NCI-H146 treated with DMSO at 0.1 percent for 48 hours (cell line): ENCODE results near the gene RGS7BP.

Experiments
- DNase-seq: peaks from one replicate; lab custom pipeline; 2025; ENCODE audit not compliant: unreplicated experiment; lab: John Stamatoyannopoulos, UW

The RGS7BP gene

GRCh38 chr5:64505769-64506566 is at the start of gene RGS7BP:
Gene RGS7BP (plus strand): TSS chr5:64506015. CDS start chr5:64506625, 610 bp downstream.
- DNase-seq = peak; percentile 62

DNA sequence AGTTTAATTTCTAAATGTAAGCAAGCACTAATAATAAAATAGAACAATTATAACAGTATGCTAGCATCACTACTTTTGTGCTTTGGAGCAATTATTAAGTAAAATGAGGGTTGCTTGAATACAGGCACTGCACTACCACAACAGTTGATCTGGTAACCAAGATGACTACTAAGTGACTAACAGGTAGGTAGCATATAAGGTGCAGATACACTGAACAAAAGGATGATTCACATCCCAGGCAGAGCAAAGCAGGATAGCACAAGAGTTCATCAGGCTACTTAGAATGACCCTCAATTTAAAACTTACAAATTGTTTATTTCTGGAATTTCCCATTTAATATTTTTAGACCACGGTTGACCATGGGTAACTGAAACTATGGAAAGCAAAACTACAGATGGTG is 48.0 kb upstream of the RGS7BP start:
- no peak for DNase-seq

DNA sequence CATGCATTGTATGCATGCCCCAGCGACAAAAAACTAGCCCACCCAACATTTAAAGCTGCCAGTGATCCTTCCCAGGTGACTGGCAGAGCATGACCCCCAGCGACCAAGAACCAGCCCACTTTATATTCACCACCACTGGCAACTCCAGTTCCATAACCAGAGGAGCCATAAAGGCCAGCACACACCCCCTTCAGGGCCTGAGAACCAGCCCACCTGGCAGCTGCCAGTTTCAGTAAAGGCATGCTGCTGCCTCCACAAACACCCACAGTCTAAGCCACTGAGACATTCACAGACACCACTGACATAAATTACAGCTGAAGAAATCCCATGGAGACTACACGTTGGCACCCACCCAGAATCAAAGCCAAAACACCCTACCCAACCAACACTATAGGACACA is 46.9 kb upstream of the RGS7BP start:
- DNase-seq = no peak

DNA sequence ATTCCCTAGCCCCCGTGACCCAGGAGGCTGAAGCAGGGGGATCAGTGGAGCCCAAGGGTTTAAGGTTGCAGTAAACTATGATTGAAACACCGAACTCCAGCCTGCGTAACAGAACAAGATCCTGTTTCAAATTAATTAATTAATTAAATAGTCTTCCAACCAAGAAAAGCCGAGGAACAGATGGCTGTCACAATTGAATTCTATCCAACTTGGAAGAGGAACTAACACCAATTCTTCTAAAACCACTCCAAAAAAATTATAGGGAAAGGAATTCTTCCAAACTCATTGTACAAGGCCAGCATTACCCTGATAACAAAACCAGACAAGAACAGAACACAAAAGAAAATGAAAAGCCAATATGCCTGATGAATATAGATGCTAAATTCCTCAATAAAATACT is 43.4 kb upstream of the RGS7BP start:
- no peak for DNase-seq

DNA sequence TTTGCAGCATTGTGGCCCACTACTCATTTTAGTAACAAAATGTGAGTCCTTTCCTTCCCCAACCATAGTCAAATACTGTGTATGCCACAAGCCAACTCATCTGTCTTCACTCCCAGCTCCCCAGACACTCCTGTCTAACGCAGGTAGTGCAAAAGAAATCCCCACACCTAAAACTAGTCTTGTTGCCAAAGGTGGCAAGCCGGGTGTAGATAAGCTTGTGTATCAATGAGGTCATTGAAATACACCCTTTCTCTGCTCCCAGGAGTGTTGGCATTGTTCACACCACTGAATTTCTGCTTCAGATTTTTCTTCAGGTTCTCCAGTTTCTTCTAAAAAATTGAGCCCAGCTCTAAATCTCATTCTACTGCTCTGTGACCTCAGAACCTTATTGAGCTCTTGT is 19.7 kb upstream of the RGS7BP start:
- DNase-seq = no peak

- no peak for DNase-seq
Observed at GRCh38 chr5:64487283-64487682, 18.5 kb upstream of the RGS7BP start.

DNA sequence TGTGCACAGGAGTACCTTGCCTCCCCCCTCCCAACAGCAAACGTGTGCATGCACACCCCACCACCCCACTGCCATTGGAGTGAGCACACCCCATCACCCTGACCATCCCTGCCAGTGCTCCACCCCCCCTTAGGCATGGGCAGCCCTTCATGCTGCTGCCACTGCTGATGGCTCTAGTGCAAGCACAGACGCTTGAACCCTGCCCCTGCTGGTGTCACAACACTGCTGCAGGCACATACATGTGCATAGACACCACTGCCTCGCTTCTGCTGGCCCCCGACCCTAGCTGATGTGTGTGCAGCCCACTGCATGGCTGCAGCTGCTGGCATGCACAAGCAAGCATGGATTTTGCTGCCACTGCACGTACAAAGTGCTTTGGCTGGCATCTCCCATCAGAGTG is 16.0 kb upstream of the RGS7BP start:
- DNase-seq = no peak

DNA sequence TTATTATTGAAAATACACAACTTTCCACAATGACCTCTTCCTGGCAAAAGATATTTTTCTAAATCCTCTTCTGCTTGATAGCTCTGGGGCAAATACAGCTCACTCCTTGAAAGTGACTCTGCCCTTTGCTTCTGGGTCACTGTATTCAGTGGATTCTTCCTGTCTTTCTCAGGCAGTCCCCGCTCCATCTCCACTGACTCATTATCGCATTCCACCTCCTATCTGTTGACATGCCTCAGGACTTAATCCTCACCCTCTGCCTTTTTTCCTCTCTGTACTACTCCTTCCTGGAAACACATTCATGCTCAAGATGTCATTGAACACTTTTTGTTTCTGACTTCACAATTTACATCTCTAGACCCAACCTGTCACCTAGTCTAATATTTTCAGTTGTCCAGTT is 8.4 kb upstream of the RGS7BP start:
- DNase-seq = no peak

GRCh38 chr5:64502196-64502595 is 3.6 kb upstream of the RGS7BP start:
- DNase-seq = no peak

DNA sequence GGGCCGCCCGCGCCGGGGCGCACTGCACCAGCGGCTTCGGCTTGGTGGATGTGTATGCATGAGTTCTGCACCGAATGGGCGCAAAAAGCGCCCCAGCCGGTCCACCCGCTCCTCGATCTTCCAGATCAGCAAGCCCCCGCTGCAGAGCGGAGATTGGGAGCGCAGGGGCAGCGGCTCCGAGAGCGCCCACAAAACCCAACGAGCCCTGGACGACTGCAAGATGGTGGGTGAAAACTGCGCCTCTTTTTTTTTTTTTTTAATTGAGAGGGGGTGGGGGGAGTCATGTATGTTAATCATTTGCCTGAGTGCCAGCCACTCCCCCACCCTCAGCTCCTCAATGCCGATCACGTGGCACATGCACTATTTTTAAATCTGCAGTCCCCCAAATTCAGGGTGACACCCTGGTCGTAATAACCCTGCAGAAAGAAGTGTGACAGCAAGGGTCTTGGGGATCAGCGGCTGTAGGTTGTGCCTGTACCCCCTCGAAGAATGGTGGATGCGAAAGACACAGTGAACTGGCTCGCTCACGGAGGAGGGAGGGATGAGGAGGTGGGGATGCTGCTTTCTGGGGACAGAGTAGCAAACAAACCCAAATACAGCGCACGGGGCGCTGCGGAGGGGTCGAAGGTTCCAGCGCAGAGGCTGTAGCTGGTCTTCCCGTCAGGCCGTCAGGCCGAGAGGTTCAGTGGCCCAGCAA is 900 bp downstream of the RGS7BP start:
- DNase-seq = peak; percentile 24

- no peak for DNase-seq
Observed at GRCh38 chr5:64507264-64507605, 1.4 kb downstream of the RGS7BP start.

- no peak for DNase-seq
Observed at GRCh38 chr5:64509828-64510227, 4.0 kb downstream of the RGS7BP start.

GRCh38 chr5:64513492-64513891 is 7.7 kb downstream of the RGS7BP start:
- DNase-seq = no peak

- no peak for DNase-seq
Observed at GRCh38 chr5:64514612-64515011, 8.8 kb downstream of the RGS7BP start.

DNA sequence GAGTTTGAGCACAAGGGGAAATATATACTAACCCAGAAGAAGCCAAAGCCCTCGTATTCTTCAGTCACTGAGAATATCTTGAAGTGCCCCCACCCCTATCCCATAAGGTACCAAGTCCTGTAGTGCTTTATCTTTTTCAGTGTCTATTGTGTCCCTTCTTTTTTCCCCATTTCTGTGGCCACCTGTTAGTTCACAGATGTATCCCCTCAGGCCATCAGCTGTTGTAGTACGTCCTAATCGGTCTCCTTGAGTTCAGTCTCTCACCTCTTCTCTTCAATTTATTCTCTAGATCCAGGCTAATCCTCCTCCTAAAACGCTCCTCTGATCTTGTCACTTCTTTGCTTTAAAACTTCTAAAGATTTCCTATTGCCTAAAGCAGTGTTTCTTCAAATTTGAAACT is 10.4 kb downstream of the RGS7BP start:
- no peak for DNase-seq

- DNase-seq = no peak
Observed at GRCh38 chr5:64518793-64519192, 13.0 kb downstream of the RGS7BP start.

- peak; percentile 52 for DNase-seq
Observed at GRCh38 chr5:64519263-64519662, 13.4 kb downstream of the RGS7BP start.

GRCh38 chr5:64526734-64527439 is 21.1 kb downstream of the RGS7BP start:
- peak; percentile 87 for DNase-seq

- no peak for DNase-seq
Observed at GRCh38 chr5:64530076-64530475, 24.3 kb downstream of the RGS7BP start.

- DNase-seq = peak; percentile 71
Observed at GRCh38 chr5:64532212-64532611, 26.4 kb downstream of the RGS7BP start.

GRCh38 chr5:64532657-64533056 is 26.8 kb downstream of the RGS7BP start:
- no peak for DNase-seq

GRCh38 chr5:64534033-64534432 is 28.2 kb downstream of the RGS7BP start:
- DNase-seq = no peak
